MM.1S (cell line): ENCODE data around the gene ASXL1.

ENCODE experiments used
- EZH2 ChIP-seq: fragments of 300-600 bp; sonication (generic); optimal IDR thresholded peaks from 2 replicates; pipeline ENCODE3; 2017; ENCODE audit warnings: low read depth, mild to moderate bottlenecking, antibody characterized with exemption, low read length, mixed read lengths
- EZH2phosphoT487 ChIP-seq: fragments of 300-600 bp; sonication (generic); IDR thresholded peaks from 2 replicates; pipeline ENCODE4 v1.6.1; 2018; ENCODE audit warnings: antibody characterized with exemption, low read length
- TF ChIP-seq, protein P1 (sequence below): fragments of 300-600 bp; sonication (generic); IDR thresholded peaks from 2 replicates; pipeline ENCODE4 v1.5.1; 2016; ENCODE audit warnings: antibody characterized with exemption, low read length, mixed read lengths

DNA sequence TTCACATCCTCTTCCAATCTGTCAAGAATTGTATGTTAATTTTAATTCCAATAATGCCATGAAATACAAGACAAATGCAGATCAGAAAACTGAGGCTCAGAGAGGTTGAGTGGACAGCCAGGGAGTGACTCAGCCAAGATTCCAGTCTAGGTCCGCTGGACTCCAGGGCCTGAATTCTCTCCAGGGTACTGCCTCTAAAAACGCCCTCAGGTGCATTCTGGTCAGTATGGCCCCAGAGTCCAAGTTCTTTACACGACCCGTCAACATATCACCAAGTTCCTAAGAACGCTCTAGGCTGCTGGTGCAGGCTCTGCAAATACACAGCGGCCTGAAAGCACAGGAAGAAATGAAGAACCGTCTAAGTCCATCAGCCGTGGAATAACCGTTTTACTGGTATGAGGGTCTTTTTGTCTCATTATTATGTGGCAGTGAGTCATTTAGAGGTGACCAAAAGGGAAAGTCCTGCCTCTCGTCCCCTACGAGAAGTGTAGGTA, 709 bp upstream of the ASXL1 start:
- TF ChIP-seq EZH2 (no peak), EZH2phosphoT487 (no peak)
- TF ChIP-seq, protein P1, sequence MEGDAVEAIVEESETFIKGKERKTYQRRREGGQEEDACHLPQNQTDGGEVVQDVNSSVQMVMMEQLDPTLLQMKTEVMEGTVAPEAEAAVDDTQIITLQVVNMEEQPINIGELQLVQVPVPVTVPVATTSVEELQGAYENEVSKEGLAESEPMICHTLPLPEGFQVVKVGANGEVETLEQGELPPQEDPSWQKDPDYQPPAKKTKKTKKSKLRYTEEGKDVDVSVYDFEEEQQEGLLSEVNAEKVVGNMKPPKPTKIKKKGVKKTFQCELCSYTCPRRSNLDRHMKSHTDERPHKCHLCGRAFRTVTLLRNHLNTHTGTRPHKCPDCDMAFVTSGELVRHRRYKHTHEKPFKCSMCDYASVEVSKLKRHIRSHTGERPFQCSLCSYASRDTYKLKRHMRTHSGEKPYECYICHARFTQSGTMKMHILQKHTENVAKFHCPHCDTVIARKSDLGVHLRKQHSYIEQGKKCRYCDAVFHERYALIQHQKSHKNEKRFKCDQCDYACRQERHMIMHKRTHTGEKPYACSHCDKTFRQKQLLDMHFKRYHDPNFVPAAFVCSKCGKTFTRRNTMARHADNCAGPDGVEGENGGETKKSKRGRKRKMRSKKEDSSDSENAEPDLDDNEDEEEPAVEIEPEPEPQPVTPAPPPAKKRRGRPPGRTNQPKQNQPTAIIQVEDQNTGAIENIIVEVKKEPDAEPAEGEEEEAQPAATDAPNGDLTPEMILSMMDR: no peak
